ENCODE data around the gene EBF3.

EBF3 gene

GRCh38 chr10:129971381-129972144, 7.5 kb upstream of the EBF3 start:
- DNase-seq: no peak

- no peak for DNase-seq
Observed at GRCh38 chr10:129970465-129971364, 6.6 kb upstream of the EBF3 start.

GRCh38 chr10:129969911-129970464, 5.9 kb upstream of the EBF3 start:
- no peak for DNase-seq

GRCh38 chr10:129969184-129969910, 5.3 kb upstream of the EBF3 start:
- no peak for DNase-seq

GRCh38 chr10:129968853-129969183, 4.7 kb upstream of the EBF3 start:
- DNase-seq: no peak

GRCh38 chr10:129968020-129968852, 4.2 kb upstream of the EBF3 start:
- DNase-seq: no peak

GRCh38 chr10:129967579-129968019, 3.5 kb upstream of the EBF3 start:
- DNase-seq: no peak

- DNase-seq: no peak
Observed at GRCh38 chr10:129966889-129967578, 3.0 kb upstream of the EBF3 start.

GRCh38 chr10:129966370-129966888, 2.4 kb upstream of the EBF3 start:
- no peak for DNase-seq

- DNase-seq: no peak
Observed at GRCh38 chr10:129965959-129966358, 1.9 kb upstream of the EBF3 start.

GRCh38 chr10:129965425-129965808, 1.3 kb upstream of the EBF3 start:
- no peak for DNase-seq

GRCh38 chr10:129964611-129965424, 744 bp upstream of the EBF3 start:
- DNase-seq: no peak

- DNase-seq: no peak
Observed at GRCh38 chr10:129962872-129963640, 1.0 kb downstream of the EBF3 start.

GRCh38 chr10:129962031-129962871, 1.8 kb downstream of the EBF3 start:
- no peak for DNase-seq

GRCh38 chr10:129961157-129961701, 2.8 kb downstream of the EBF3 start:
- no peak for DNase-seq

GRCh38 chr10:129960481-129961156, 3.5 kb downstream of the EBF3 start:
- DNase-seq: no peak
